Adrenal gland (tissue), 19 donors: Measurements from ENCODE around the gene GTSF1L. TPM values are rescaled to one million over a fixed set of nuclear protein-coding genes. Genes with fewer than 3 reads are reported as not detected.

Source experiments
- DNase-seq, 7 donors: peaks; one replicate each; pipeline ENCODE4 v3.0.0-alpha.2; 2019 to 2020
- H3K27ac ChIP-seq, 5 donors: fragments of 200-600 bp; sonication (generic) in 4 of 5; 1 replicate in 3 of 5; 2 replicates in 2 of 5; pipeline versions ENCODE4 v1.5.1 to v1.8.0; 2016 to 2020; ENCODE audit warnings: mild to moderate bottlenecking in 1 of 5
- H3K27me3 ChIP-seq: fragments of 200-600 bp; 2 replicates; pipeline ENCODE4 v1.8.0; 2021
- H3K36me3 ChIP-seq, 2 donors: fragments of 200-600 bp; replicated peaks in 1 of 2; 1 replicate in 1 of 2; 2 replicates in 1 of 2; pipeline versions ENCODE4 v1.5.1 to v1.8.0; 2018 to 2022
- H3K4me1 ChIP-seq, 2 donors: fragments of 200-600 bp; replicated peaks in 1 of 2; 1 replicate in 1 of 2; 2 replicates in 1 of 2; pipeline versions ENCODE4 v1.5.1 to v1.8.0; 2018 to 2021
- H3K4me3 ChIP-seq, 4 donors: fragments of 200-600 bp; sonication (generic) in 3 of 4; one replicate each; pipeline ENCODE4 v1.5.1; 2016 to 2018
- H3K9me3 ChIP-seq, 3 donors: fragments of 200-600 bp; sonication (generic) in 1 of 3; replicated peaks in 1 of 3; 1 replicate in 2 of 3; 2 replicates in 1 of 3; pipeline versions ENCODE4 v1.5.1 to v1.8.0; 2016 to 2021
- CTCF ChIP-seq, 6 experiments: fragments of 450-650 bp in 4 of 6; fragments of 200-600 bp in 2 of 6; sonication (generic) in 1 of 6; IDR thresholded peaks; 1 replicate in 5 of 6; 2 replicates in 1 of 6; pipeline versions ENCODE4 v1.5.1 to v1.8.0; 2016 to 2021; ENCODE audit warnings: antibody characterized with exemption in 6 of 6, mild to moderate bottlenecking in 2 of 6, moderate library complexity in 1 of 6
- POLR2A ChIP-seq, 2 donors: fragments of 450-650 bp; IDR thresholded peaks; one replicate each; pipeline ENCODE4 v1.6.1; 2017; ENCODE audit warnings: antibody characterized with exemption in 2 of 2, mild to moderate bottlenecking in 2 of 2, moderate library complexity in 1 of 2
- WGBS, 4 donors: extraction: QIAGEN DNeasy Blood & Tissue Kit in 2 of 4; methylation state at CpG; one replicate each; pipeline versions ENCODE4 v1.1.5 to v1.1.7; 2013 to 2017; 5-methylcytosine and 5-hydroxymethylcytosine counted together
- intact Hi-C, 2 donors: fragments of 100-400 bp; cut with DNase I; formaldehyde crosslinking; loops; one replicate each; pipeline versions ENCODE4 v1.14.1 to v1.15.0; 2022 to 2023
- long read RNA-seq, 10 donors: library from polyadenylated mRNA in 3 of 10; unstranded in 2 of 10; stranded (forward) in 1 of 10; transcript quantifications; one replicate each; pipeline ENCODE4 v2.0.0 and lab custom pipeline, GENCODE V29; 2021 to 2026
- polyA plus RNA-seq, 3 donors: library from polyadenylated mRNA; stranded (reverse); fragments of 200-250 nt in 2 of 3; fragments of 350-450 nt in 1 of 3; fragmentation: Illumina TruSeq in 1 of 3; extraction: RNeasy Lipid Tissue Mini Kit (QIAGEN cat#74804) in 1 of 3; gene quantifications; one replicate each; pipeline ENCODE4 v1.2.3, GENCODE V29; 2013 to 2014
- total RNA-seq, 9 donors: library from RNA; depleted of rRNA in 4 of 9; stranded (reverse); fragments of >200 nt in 4 of 9; fragments of 120-200 nt in 1 of 9; fragmentation: NEBNext Ultra II Directional in 1 of 9; extraction: Animal tissue kit (Norgen Biotek cat#: 25700) in 1 of 9; gene quantifications; one replicate each; pipeline versions ENCODE4 v1.1.0 to v1.2.4, GENCODE V29; 2013 to 2023
- donor health status: healthy with polysubstance abuse.
- donor health status: Bipolar disorder and iron deficiency.
- donor health status: DM: yes; HTN: yes; CAD: no.
- donor health status: DM: no; HTN: no; CAD: no.
- donor health status: DM: no; HTN: no; CAD: no.
- donor health status: DM: yes; HTN: yes; CAD: no.

GTSF1L gene
- total RNA-seq, result not detected
- polyA plus RNA-seq, result not detected
- long read RNA-seq, donor 1, result 0 reads
- long read RNA-seq, donor 2, result 0 reads
- long read RNA-seq, donor 3, result 0 reads
- long read RNA-seq, donor 4, result 0 reads
- long read RNA-seq, donor 5, result 0 reads
- long read RNA-seq, donor 6, result 0 reads
- long read RNA-seq, donor 7, result 0 reads
- long read RNA-seq, donor 8, result 0 reads
- long read RNA-seq, donor 9, result 0 reads
- long read RNA-seq, donor 10, result 0 reads

GRCh38 chr20:43726811-43727338 lies at the start of gene GTSF1L:
Gene GTSF1L (minus strand): TSS chr20:43727002. CDS start chr20:43726694, 308 bp downstream.
- Histone ChIP-seq H3K27me3 (peaks cover 6% of the 10 kb centered on the region), H3K27ac (no peak within 1 kb of the TSS), H3K9me3 (no peaks in the 10 kb centered on the region), H3K4me1 (no peaks in the 10 kb centered on the region), H3K36me3 (no peaks in the 10 kb centered on the region), H3K4me3 (no peak within 1 kb of the TSS)
- DNase-seq, result no peak
- 76 to 86% (median 85%) methylated on average over 11 of the region's 11 CpGs for WGBS, 4 donors
- intact Hi-C loops, result no loop called here
- TF ChIP-seq CTCF (IDR thresholded peaks at IDR 0.05) (no peak), POLR2A (IDR thresholded peaks at IDR 0.05) (no peak)

- no peaks in the 10 kb centered on the region for H3K36me3 ChIP-seq
- peaks cover 3% of the 10 kb centered on the region for H3K27me3 ChIP-seq
- DNase-seq, result no peak
- 80 to 85% (median 84%) methylated on average over 10 of the region's 10 CpGs for WGBS, 4 donors
- peaks cover 0 to 8% (median 0%) of the 10 kb centered on the region in 3 donors for H3K9me3 ChIP-seq
- no peak overlapping the region for H3K27ac ChIP-seq
- intact Hi-C loops, result no loop called here
- H3K4me3 ChIP-seq, result no peak overlapping the region
- H3K4me1 ChIP-seq, result no peaks in the 10 kb centered on the region
- TF ChIP-seq CTCF (IDR thresholded peaks at IDR 0.05), result no peak
- TF ChIP-seq POLR2A (IDR thresholded peaks at IDR 0.05), result no peak
Measured at GRCh38 chr20:43774754-43775153, 48.0 kb upstream of the GTSF1L start.

- H3K9me3 ChIP-seq, result no peaks in the 10 kb centered on the region
- TF ChIP-seq POLR2A (IDR thresholded peaks at IDR 0.05) (no peak), CTCF (IDR thresholded peaks at IDR 0.05) (no peak)
- no peak overlapping the region for H3K4me3 ChIP-seq
- intact Hi-C loops, result no loop called here
- H3K4me1 ChIP-seq, result no peaks in the 10 kb centered on the region
- no peak overlapping the region for H3K27ac ChIP-seq
- WGBS, 4 donors, result 80 to 91% (median 84%) methylated on average over 9 of the region's 9 CpGs
- H3K27me3 ChIP-seq, result peaks cover 3% of the 10 kb centered on the region
- no peaks in the 10 kb centered on the region for H3K36me3 ChIP-seq
- no peak for DNase-seq
Measured at GRCh38 chr20:43771503-43772190, 44.8 kb upstream of the GTSF1L start.

- no peaks in the 10 kb centered on the region for H3K9me3 ChIP-seq
- no peaks in the 10 kb centered on the region for H3K4me1 ChIP-seq
- H3K4me3 ChIP-seq, result no peak overlapping the region
- 60 to 73% (median 63%) methylated on average over 3 of the region's 3 CpGs for WGBS, 4 donors
- no peak for TF ChIP-seq POLR2A (IDR thresholded peaks at IDR 0.05)
- TF ChIP-seq CTCF (IDR thresholded peaks at IDR 0.05), result no peak
- H3K36me3 ChIP-seq, result no peaks in the 10 kb centered on the region
- DNase-seq, result no peak
- H3K27me3 ChIP-seq, result peaks cover 3% of the 10 kb centered on the region
- intact Hi-C loops, result no loop called here
- no peak overlapping the region for H3K27ac ChIP-seq
Measured at GRCh38 chr20:43770342-43770741, 43.5 kb upstream of the GTSF1L start.
